Ovary (tissue), 3 donors: ENCODE measurements around the gene SFXN5.

Source experiments
- CTCF ChIP-seq, 3 donors: fragments of 450-650 bp in 2 of 3; fragments of 200-600 bp in 1 of 3; IDR thresholded peaks; one replicate each; pipeline versions ENCODE4 v1.5.1 to v1.8.0; 2016 to 2022; ENCODE audit warnings: antibody characterized with exemption in 3 of 3, mild to moderate bottlenecking in 1 of 3
- EP300 ChIP-seq: sonication (generic); formaldehyde crosslinking; IDR thresholded peaks from one replicate; pipeline ENCODE4 v1.6.1; 2017; ENCODE audit warnings: antibody characterized with exemption
- POLR2A ChIP-seq: fragments of 450-650 bp; IDR thresholded peaks from one replicate; pipeline ENCODE4 v1.6.1; 2017; ENCODE audit warnings: antibody characterized with exemption, mild to moderate bottlenecking, moderate library complexity
- donor health status: DM: no; HTN: no; CAD: no.

- TF ChIP-seq POLR2A (no peak), CTCF (IDR thresholded peaks at IDR 0.05) (no peak), EP300 (no peak)
Observed at GRCh38 chr2:73111073-73112025, 39.8 kb upstream of the SFXN5 start.
